Measurements from ENCODE around the gene ADAMTSL1. TPM values are rescaled to one million over a fixed set of nuclear protein-coding genes. Genes with fewer than 3 reads are reported as not detected.

The ADAMTSL1 gene
- total and polyA plus RNA-seq, 9 of the 15 experiments (the other 6 are each of a cell fraction or from before 2014, with no cell fraction given): 0.01 TPM; not detected in 8

DNA sequence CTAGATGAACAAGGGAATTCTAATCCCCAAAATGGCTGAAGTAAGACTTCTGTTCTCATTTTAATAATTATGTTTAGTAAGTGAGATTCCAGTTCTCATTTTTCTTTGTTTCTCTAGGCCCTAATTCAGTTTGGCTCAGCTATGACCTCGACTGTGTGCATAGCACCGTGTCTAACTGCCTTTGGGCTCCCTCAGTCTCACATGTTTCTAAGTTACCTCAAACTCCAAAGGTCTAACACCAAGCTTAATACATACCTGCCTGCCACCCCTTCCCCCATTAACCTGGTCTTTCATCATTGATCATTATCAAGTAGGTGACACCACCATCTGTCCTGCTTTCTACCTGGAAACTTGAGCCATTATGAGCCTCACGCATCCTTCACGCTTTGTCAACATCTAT lies 285.9 kb downstream of the ADAMTSL1 start:
- ChIA-PET CTCF (ENCODE audit: low intra/inter-chr PET ratio) (no interaction called here), POLR2A (no interaction called here)
- no peak for FAIRE-seq
- 0% methylated on average over 4 of the region's 4 CpGs for WGBS (ENCODE audit: insufficient coverage, low coverage, missing lambda C conversion rate)
- H2AFZ ChIP-seq (ENCODE audit: low read depth, low read length): no peak overlapping the region
- no peaks in the 10 kb centered on the region for H3K79me2 ChIP-seq (ENCODE audit: control insufficient read depth, insufficient read depth, low read length)
- no peak overlapping the region for H3K27ac ChIP-seq (ENCODE audit: extremely low read depth, low read depth, low read length)
- H3K36me3 ChIP-seq (ENCODE audit: control insufficient read depth, insufficient read depth, low read length): no peaks in the 10 kb centered on the region
- no peaks in the 10 kb centered on the region for H3K9me1 ChIP-seq (ENCODE audit: control insufficient read depth, insufficient read depth, low read length)
- no peak overlapping the region for H3K9ac ChIP-seq (ENCODE audit: insufficient read depth in 1 of 2, low read depth in 2 of 2, low read length in 2 of 2)
- in situ Hi-C loops (cut with MboI): no loop called here
- intact Hi-C loops (cut with micrococcal nuclease): no loop called here
- no peaks in the 10 kb centered on the region for H4K20me1 ChIP-seq (replicated peaks; ENCODE audit: control insufficient read depth, insufficient read depth, low read length)
- BruUV-seq (replicated peaks): no TSS peak
- H3K27me3 ChIP-seq (ENCODE audit: control insufficient read depth in 2 of 2, insufficient read depth in 2 of 2, low read length in 2 of 2): no peaks in the 10 kb centered on the region
- no peak for TF ChIP-seq RFX1 (IDR thresholded peaks at IDR 0.05)
- no peak for TF ChIP-seq STAT5B (CRISPR knock-in tag; IDR thresholded peaks at IDR 0.05)
- TF ChIP-seq, protein P1, sequence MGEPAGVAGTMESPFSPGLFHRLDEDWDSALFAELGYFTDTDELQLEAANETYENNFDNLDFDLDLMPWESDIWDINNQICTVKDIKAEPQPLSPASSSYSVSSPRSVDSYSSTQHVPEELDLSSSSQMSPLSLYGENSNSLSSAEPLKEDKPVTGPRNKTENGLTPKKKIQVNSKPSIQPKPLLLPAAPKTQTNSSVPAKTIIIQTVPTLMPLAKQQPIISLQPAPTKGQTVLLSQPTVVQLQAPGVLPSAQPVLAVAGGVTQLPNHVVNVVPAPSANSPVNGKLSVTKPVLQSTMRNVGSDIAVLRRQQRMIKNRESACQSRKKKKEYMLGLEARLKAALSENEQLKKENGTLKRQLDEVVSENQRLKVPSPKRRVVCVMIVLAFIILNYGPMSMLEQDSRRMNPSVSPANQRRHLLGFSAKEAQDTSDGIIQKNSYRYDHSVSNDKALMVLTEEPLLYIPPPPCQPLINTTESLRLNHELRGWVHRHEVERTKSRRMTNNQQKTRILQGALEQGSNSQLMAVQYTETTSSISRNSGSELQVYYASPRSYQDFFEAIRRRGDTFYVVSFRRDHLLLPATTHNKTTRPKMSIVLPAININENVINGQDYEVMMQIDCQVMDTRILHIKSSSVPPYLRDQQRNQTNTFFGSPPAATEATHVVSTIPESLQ (CRISPR knock-in tag; IDR thresholded peaks at IDR 0.05): no peak
- TF ChIP-seq, protein P2, sequence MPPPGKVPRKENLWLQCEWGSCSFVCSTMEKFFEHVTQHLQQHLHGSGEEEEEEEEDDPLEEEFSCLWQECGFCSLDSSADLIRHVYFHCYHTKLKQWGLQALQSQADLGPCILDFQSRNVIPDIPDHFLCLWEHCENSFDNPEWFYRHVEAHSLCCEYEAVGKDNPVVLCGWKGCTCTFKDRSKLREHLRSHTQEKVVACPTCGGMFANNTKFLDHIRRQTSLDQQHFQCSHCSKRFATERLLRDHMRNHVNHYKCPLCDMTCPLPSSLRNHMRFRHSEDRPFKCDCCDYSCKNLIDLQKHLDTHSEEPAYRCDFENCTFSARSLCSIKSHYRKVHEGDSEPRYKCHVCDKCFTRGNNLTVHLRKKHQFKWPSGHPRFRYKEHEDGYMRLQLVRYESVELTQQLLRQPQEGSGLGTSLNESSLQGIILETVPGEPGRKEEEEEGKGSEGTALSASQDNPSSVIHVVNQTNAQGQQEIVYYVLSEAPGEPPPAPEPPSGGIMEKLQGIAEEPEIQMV (tag; conservative IDR thresholded peaks at IDR 0.05; ENCODE audit: low read depth): no peak
- no peak for TF ChIP-seq CHD2 (IDR thresholded peaks at IDR 0.05; ENCODE audit: low read depth, low read length)
- TF ChIP-seq, protein P3, sequence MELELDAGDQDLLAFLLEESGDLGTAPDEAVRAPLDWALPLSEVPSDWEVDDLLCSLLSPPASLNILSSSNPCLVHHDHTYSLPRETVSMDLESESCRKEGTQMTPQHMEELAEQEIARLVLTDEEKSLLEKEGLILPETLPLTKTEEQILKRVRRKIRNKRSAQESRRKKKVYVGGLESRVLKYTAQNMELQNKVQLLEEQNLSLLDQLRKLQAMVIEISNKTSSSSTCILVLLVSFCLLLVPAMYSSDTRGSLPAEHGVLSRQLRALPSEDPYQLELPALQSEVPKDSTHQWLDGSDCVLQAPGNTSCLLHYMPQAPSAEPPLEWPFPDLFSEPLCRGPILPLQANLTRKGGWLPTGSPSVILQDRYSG (tag; conservative IDR thresholded peaks at IDR 0.05; ENCODE audit: low read depth): no peak
- TF ChIP-seq ZNF212 (CRISPR knock-in tag; IDR thresholded peaks at IDR 0.05): no peak
- no peak for TF ChIP-seq EGR1 (conservative IDR thresholded peaks at IDR 0.05)
- TF ChIP-seq HDAC8 (tag; IDR thresholded peaks at IDR 0.05): no peak
- TF ChIP-seq ZC3H4 (CRISPR knock-in tag; IDR thresholded peaks at IDR 0.05; ENCODE audit: borderline replicate concordance): no peak
- no peak for TF ChIP-seq ILF3 (IDR thresholded peaks at IDR 0.05; ENCODE audit: borderline replicate concordance)
- TF ChIP-seq BMI1 (IDR thresholded peaks at IDR 0.05; ENCODE audit: low read length): no peak
- no peak for TF ChIP-seq MYNN (IDR thresholded peaks at IDR 0.05)
- TF ChIP-seq MYNN (CRISPR knock-in tag; IDR thresholded peaks at IDR 0.05): no peak
- no peak for TF ChIP-seq ZKSCAN1 (IDR thresholded peaks at IDR 0.05; ENCODE audit: low read depth, low read length)
- TF ChIP-seq CREBBP (IDR thresholded peaks at IDR 0.05; ENCODE audit: low read depth, low read length): no peak
- TF ChIP-seq POLR3G (IDR thresholded peaks at IDR 0.05; ENCODE audit: extremely low read depth, insufficient read length, insufficient replicate concordance): no peak
- TF ChIP-seq ZNF274 (IDR thresholded peaks at IDR 0.05; ENCODE audit: borderline replicate concordance, low read depth, low read length): no peak
- TF ChIP-seq FUS (optimal IDR thresholded peaks at IDR 0.05; ENCODE audit: low read depth, low read length): no peak
- no peak for ATAC-seq
- no peak overlapping the region for H3K4me2 ChIP-seq (ENCODE audit: insufficient read depth, low read length)
- DNase-seq (ENCODE audit: extremely low read depth in 1 of 4, low spot score in 3 of 4): no peak
- H3K4me1 ChIP-seq (replicated peaks in 1 of 2; ENCODE audit: control insufficient read depth in 2 of 2, insufficient read depth in 2 of 2, low read length in 2 of 2): no peaks in the 10 kb centered on the region
- no peaks in the 10 kb centered on the region for H3K9me3 ChIP-seq (replicated peaks; ENCODE audit: control insufficient read depth, insufficient read depth, low read depth, low read length)
- no peak overlapping the region for H3K4me3 ChIP-seq

Measured in K562 (cell line).